DND-41 (cell line): ENCODE data around the gene HOXD8.

Experiments
- ATAC-seq: fragments of 200-7000 bp; cut with Tn5 transposase; 3 replicates; pipeline ENCODE4 v1.9.1; 2021; ENCODE audit warnings: low read depth; ENCODE audit not compliant: insufficient read depth
- DNase-seq: peaks from one replicate; pipeline ENCODE4 v3.0.0-alpha.2; 2020
- H2AFZ ChIP-seq: 2 replicates; pipeline ENCODE4 v1.6.0; 2012; ENCODE audit warnings: low read depth, low read length
- H3K27ac ChIP-seq: 2 replicates; pipeline ENCODE4 v1.5.1; 2012; ENCODE audit warnings: low read length, inconsistent platforms
- H3K27me3 ChIP-seq: fragments of 200-600 bp; sonication (generic); 2 replicates; pipeline ENCODE4 v1.6.0; 2012; ENCODE audit warnings: low read length, mild to moderate bottlenecking, inconsistent platforms; ENCODE audit not compliant: insufficient read depth, poor library complexity
- H3K36me3 ChIP-seq: 2 replicates; pipeline ENCODE4 v1.5.1; 2012; ENCODE audit warnings: low read length, inconsistent platforms; ENCODE audit not compliant: insufficient read depth
- H3K4me1 ChIP-seq: 2 replicates; pipeline ENCODE4 v1.5.1; 2012; ENCODE audit warnings: mild to moderate bottlenecking, low read length; ENCODE audit not compliant: insufficient read depth
- H3K4me2 ChIP-seq: 2 replicates; pipeline ENCODE4 v1.6.0; 2012; ENCODE audit warnings: mild to moderate bottlenecking, moderate library complexity, low read length, inconsistent platforms; ENCODE audit not compliant: insufficient read depth
- H3K4me3 ChIP-seq, 2 experiments: fragments of 200-600 bp in 1 of 2; shearing (Covaris generic) in 1 of 2; 2 replicates each; pipeline ENCODE4 v1.5.1; 2012 to 2016; ENCODE audit warnings: inconsistent platforms in 2 of 2, low read length in 2 of 2, mild to moderate bottlenecking in 2 of 2, low read depth in 1 of 2, moderate library complexity in 1 of 2
- H3K79me2 ChIP-seq: 2 replicates; pipeline ENCODE4 v1.6.0; 2012; ENCODE audit warnings: low read length, inconsistent platforms; ENCODE audit not compliant: insufficient read depth
- H3K9ac ChIP-seq: 2 replicates; pipeline ENCODE4 v1.6.0; 2012; ENCODE audit warnings: low read depth, mild to moderate bottlenecking, inconsistent platforms, low read length, moderate library complexity
- H3K9me3 ChIP-seq: 2 replicates; pipeline ENCODE4 v1.5.1; 2012; ENCODE audit warnings: low read length, moderate library complexity, mild to moderate bottlenecking, inconsistent platforms; ENCODE audit not compliant: insufficient read depth, severe bottlenecking
- H4K20me1 ChIP-seq: 2 replicates; pipeline ENCODE4 v1.6.0; 2012; ENCODE audit warnings: low read length; ENCODE audit not compliant: insufficient read depth
- CTCF ChIP-seq: IDR thresholded peaks from 2 replicates; pipeline ENCODE4 v1.5.1; 2012; ENCODE audit warnings: borderline replicate concordance, low read length, moderate library complexity, mild to moderate bottlenecking; ENCODE audit not compliant: poor library complexity, severe bottlenecking; ENCODE audit errors: extremely low read depth
- EZH2 ChIP-seq: IDR thresholded peaks from 3 replicates; pipeline ENCODE4 v1.6.1; 2012; ENCODE audit warnings: borderline replicate concordance, low read depth, mild to moderate bottlenecking, moderate library complexity, low read length, inconsistent platforms; ENCODE audit not compliant: severe bottlenecking

Gene HOXD8

DNA sequence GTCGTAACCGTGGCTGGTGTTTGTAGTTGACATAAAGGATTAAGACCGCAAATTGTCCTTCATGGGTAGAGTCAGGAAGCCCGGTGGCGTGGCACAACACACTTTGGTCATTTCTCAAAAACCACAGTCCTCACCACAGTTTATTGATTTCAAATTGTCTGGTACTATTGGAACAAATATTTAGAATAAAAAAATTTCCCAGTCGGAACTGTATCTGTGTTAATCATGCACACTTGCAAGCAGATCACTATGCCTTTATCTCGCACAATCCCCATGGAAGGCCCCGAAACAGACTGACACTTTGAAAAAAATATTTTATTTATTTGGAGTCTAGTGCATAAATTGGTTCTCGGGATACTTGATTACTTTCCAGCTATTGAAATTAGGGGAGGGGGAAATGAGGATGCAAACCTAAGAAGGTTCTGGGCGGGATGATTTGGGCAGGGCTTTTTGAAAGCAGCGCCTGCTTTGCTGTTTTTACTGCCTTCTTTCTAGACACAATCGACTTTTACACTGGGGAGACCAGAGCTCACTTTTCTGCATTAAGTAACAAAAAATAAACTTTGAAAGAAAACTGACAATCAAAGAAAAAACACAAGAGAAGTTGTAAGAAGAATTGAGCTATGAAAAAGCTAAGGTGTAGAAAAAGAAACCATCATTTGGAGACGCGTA is 43.5 kb downstream of the HOXD8 start:
- H3K79me2 ChIP-seq = no peaks in the 10 kb centered on the region
- no peak overlapping the region for H3K4me3 ChIP-seq
- peaks cover 12% of the 10 kb centered on the region for H3K27me3 ChIP-seq
- H3K9me3 ChIP-seq = no peaks in the 10 kb centered on the region
- ATAC-seq (no peak), DNase-seq (no peak)
- no peak overlapping the region for H2AFZ ChIP-seq
- no peak overlapping the region for H3K4me2 ChIP-seq
- no peaks in the 10 kb centered on the region for H3K36me3 ChIP-seq
- no peaks in the 10 kb centered on the region for H4K20me1 ChIP-seq
- H3K9ac ChIP-seq = no peak overlapping the region
- H3K27ac ChIP-seq = no peak overlapping the region
- no peaks in the 10 kb centered on the region for H3K4me1 ChIP-seq
- TF ChIP-seq CTCF (no peak), EZH2 (no peak)

DNA sequence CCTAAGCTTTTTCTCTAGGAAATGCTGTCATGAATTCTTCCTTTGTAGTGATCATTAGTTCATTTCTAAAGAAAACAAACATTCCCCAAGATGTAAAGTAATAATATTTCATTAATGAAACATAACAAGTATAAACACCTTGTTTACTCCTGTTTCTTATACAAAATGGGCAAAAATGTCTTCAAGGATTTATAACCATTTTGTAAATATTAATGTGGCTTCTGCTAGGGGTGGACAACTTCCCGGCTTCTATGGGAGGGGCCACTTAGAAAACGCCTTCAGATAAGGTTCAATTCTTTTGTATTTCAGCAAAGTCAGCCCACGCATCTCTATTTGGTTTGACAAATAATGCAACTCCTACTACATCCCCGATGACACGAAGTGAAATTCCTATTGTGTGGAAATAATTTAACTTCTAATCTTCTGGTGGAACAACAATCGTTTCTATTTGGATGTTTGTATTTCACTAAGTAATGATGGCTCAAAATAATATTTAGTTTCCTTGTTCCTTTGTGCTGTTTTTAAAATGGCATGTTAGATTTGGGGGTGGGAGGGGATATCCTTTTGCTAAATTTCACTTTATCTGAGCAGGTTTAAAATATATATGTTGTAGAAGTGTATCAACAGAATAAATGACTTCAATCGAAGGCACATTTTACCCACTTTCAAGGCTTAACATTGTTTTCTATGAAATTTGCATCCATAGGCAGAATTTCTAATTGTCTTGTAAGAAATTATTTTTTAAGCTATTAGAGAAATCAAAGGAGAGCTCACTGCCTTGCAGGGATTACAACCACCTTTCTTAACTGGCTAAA is 44.3 kb downstream of the HOXD8 start:
- Histone ChIP-seq H3K79me2 (no peaks in the 10 kb centered on the region), H3K36me3 (no peaks in the 10 kb centered on the region), H3K9me3 (no peaks in the 10 kb centered on the region), H2AFZ (no peak overlapping the region), H3K4me3 (no peak overlapping the region), H3K4me2 (no peak overlapping the region), H3K9ac (no peak overlapping the region), H4K20me1 (no peaks in the 10 kb centered on the region), H3K27ac (no peak overlapping the region), H3K27me3 (peaks cover 17% of the 10 kb centered on the region), H3K4me1 (no peaks in the 10 kb centered on the region)
- ATAC-seq (no peak), DNase-seq (no peak)
- TF ChIP-seq CTCF (no peak), EZH2 (no peak)

- no peak overlapping the region for H3K27ac ChIP-seq
- no peaks in the 10 kb centered on the region for H3K79me2 ChIP-seq
- ATAC-seq (no peak), DNase-seq (no peak)
- no peaks in the 10 kb centered on the region for H3K36me3 ChIP-seq
- no peak overlapping the region for H3K9ac ChIP-seq
- no peak for TF ChIP-seq EZH2
- no peak for TF ChIP-seq CTCF
- peaks cover 23% of the 10 kb centered on the region for H3K27me3 ChIP-seq
- H2AFZ ChIP-seq = no peak overlapping the region
- H3K4me3 ChIP-seq = no peak overlapping the region
- no peaks in the 10 kb centered on the region for H3K9me3 ChIP-seq
- H4K20me1 ChIP-seq = no peaks in the 10 kb centered on the region
- no peaks in the 10 kb centered on the region for H3K4me1 ChIP-seq
- no peak overlapping the region for H3K4me2 ChIP-seq
These were observed 44.9 kb downstream of the HOXD8 start for GRCh38 chr2:176174382-176174823.
